Ishikawa (cell line): ENCODE data around the gene GABRG3.

Experiments
- CEBPB ChIP-seq: IDR thresholded peaks from 2 replicates; pipeline ENCODE4 v1.6.1; 2012
- CREB1 ChIP-seq: IDR thresholded peaks from 2 replicates; pipeline ENCODE4 v1.6.1; 2012; ENCODE audit warnings: low read depth
- EGR1 ChIP-seq: IDR thresholded peaks from 2 replicates; pipeline ENCODE4 v1.6.1; 2012
- EP300 ChIP-seq: IDR thresholded peaks from 2 replicates; pipeline ENCODE4 v1.6.1; 2012; ENCODE audit warnings: borderline replicate concordance
- FOXM1 ChIP-seq: IDR thresholded peaks from 2 replicates; pipeline ENCODE4 v1.6.1; 2012; ENCODE audit warnings: low read depth, borderline replicate concordance
- NFIC ChIP-seq: IDR thresholded peaks from 2 replicates; pipeline ENCODE4 v1.6.1; 2012
- RAD21 ChIP-seq: IDR thresholded peaks from 2 replicates; pipeline ENCODE4 v1.6.1; 2012; ENCODE audit warnings: low read depth
- TAF1 ChIP-seq: IDR thresholded peaks from 2 replicates; pipeline ENCODE4 v1.6.1; 2012; ENCODE audit warnings: low read depth, mild to moderate bottlenecking
- TCF12 ChIP-seq: IDR thresholded peaks from 2 replicates; pipeline ENCODE4 v1.6.1; 2012; ENCODE audit warnings: low read depth
- TEAD4 ChIP-seq: IDR thresholded peaks from 2 replicates; pipeline ENCODE4 v1.6.1; 2012
- YY1 ChIP-seq: IDR thresholded peaks from 2 replicates; pipeline ENCODE4 v1.6.1; 2012; ENCODE audit warnings: low read depth
- ZBTB7A ChIP-seq: IDR thresholded peaks from 2 replicates; pipeline ENCODE4 v1.6.1; 2012; ENCODE audit warnings: low read depth
- TF ChIP-seq, protein P1 (sequence below): IDR thresholded peaks from 2 replicates; pipeline ENCODE4 v1.6.1; 2012; ENCODE audit warnings: low read depth, mild to moderate bottlenecking
- TF ChIP-seq, protein P2 (sequence below): IDR thresholded peaks from 2 replicates; pipeline ENCODE4 v1.6.1; 2012
- TF ChIP-seq, protein P3 (sequence below): IDR thresholded peaks from 2 replicates; pipeline ENCODE4 v1.6.1; 2012

The GABRG3 gene

DNA sequence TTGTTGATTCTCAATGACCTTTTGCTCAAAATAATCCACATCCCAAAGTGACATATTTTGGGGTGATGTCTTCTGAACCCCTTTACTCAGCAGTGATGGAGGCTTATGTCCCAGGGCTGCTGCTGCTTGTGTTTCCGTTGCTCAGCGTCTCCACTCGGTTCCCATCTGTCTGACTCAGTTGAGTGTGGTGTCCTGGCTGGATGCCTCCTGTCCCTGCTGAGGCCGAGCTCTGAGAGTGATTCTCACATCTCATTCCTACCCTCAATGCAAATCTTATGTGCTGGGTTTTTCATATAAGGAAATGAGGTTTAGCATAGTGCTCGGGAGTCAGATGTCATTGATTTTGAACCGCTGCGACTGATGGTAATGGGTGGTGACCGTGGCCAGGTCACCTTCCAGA lies 247.4 kb downstream of the GABRG3 start:
- TF ChIP-seq, protein P1, sequence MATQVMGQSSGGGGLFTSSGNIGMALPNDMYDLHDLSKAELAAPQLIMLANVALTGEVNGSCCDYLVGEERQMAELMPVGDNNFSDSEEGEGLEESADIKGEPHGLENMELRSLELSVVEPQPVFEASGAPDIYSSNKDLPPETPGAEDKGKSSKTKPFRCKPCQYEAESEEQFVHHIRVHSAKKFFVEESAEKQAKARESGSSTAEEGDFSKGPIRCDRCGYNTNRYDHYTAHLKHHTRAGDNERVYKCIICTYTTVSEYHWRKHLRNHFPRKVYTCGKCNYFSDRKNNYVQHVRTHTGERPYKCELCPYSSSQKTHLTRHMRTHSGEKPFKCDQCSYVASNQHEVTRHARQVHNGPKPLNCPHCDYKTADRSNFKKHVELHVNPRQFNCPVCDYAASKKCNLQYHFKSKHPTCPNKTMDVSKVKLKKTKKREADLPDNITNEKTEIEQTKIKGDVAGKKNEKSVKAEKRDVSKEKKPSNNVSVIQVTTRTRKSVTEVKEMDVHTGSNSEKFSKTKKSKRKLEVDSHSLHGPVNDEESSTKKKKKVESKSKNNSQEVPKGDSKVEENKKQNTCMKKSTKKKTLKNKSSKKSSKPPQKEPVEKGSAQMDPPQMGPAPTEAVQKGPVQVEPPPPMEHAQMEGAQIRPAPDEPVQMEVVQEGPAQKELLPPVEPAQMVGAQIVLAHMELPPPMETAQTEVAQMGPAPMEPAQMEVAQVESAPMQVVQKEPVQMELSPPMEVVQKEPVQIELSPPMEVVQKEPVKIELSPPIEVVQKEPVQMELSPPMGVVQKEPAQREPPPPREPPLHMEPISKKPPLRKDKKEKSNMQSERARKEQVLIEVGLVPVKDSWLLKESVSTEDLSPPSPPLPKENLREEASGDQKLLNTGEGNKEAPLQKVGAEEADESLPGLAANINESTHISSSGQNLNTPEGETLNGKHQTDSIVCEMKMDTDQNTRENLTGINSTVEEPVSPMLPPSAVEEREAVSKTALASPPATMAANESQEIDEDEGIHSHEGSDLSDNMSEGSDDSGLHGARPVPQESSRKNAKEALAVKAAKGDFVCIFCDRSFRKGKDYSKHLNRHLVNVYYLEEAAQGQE = no peak
- TF ChIP-seq TCF12 (no peak), EP300 (no peak), NFIC (no peak), YY1 (no peak), TEAD4 (no peak), TAF1 (no peak), ZBTB7A (no peak), EGR1 (no peak), CEBPB (no peak), FOXM1 (no peak), RAD21 (no peak), CREB1 (no peak)
- TF ChIP-seq, protein P2, sequence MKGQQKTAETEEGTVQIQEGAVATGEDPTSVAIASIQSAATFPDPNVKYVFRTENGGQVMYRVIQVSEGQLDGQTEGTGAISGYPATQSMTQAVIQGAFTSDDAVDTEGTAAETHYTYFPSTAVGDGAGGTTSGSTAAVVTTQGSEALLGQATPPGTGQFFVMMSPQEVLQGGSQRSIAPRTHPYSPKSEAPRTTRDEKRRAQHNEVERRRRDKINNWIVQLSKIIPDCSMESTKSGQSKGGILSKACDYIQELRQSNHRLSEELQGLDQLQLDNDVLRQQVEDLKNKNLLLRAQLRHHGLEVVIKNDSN = no peak
- TF ChIP-seq, protein P3, sequence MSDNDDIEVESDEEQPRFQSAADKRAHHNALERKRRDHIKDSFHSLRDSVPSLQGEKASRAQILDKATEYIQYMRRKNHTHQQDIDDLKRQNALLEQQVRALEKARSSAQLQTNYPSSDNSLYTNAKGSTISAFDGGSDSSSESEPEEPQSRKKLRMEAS = no peak

DNA sequence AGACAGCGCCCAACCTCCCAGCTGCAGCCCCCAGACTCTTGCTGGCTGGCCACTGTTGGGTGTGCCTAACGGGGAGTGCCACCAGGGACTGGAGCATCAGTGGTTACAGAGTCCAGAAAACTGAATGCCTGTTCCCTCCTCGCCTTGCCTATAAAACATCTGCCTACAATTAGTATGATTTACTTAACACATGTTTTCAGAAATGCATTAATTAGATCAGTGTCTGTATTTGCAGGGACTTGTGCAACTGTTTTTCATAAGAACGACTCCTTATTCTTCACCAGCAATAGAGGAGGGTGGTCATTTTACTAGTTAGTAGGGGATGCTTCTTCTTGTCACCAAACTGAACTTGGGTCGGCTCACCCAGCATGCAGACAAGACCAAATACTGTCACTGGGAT lies 248.7 kb downstream of the GABRG3 start:
- TF ChIP-seq, protein P2 = no peak
- TF ChIP-seq CREB1 (no peak), TEAD4 (no peak)

DNA sequence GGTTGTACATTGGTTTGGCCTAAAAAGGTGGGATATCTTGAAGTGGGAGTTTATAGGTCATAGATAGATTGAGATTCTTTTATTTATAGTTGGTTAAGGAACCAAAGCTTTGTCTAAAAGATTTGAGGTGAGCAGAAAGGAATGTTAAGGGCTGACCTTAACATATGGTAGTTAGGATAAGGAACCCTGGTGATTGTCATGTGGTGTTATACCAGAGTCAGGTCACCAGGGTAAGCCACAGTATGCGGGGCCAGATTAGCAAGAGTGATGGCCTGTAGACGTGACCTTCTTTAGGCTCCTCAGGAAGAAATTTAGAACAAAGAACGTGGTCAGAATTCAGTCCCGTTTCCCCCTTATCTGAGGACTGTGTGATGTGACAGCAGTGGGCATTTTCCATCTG lies 249.2 kb downstream of the GABRG3 start:
- TF ChIP-seq CEBPB (no peak), CREB1 (no peak), ZBTB7A (no peak), NFIC (no peak), TAF1 (no peak), YY1 (no peak), EGR1 (no peak), RAD21 (no peak), TEAD4 (no peak), EP300 (no peak), FOXM1 (no peak), TCF12 (no peak)
- TF ChIP-seq, protein P2 = no peak
- TF ChIP-seq, protein P1 = no peak
- TF ChIP-seq, protein P3 = no peak

DNA sequence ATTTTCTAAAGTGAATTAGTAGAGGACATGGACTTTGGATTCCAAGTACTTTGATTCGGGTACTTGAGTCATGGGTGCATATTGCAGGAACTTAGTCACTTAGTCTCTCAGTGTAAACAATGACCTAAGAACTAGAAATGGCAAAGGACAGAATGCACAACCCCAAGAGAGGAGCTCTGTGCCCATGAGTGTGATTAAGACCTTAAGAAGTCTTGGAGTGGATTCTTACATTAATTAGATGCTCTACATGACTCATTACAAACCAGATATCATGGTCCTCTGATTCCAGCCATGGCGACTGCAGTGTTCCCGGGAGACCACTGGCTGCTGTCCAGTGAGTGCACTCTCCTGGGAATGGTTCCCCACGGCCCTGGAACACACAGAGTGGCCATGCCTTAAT lies 251.5 kb downstream of the GABRG3 start:
- no peak for TF ChIP-seq NFIC

DNA sequence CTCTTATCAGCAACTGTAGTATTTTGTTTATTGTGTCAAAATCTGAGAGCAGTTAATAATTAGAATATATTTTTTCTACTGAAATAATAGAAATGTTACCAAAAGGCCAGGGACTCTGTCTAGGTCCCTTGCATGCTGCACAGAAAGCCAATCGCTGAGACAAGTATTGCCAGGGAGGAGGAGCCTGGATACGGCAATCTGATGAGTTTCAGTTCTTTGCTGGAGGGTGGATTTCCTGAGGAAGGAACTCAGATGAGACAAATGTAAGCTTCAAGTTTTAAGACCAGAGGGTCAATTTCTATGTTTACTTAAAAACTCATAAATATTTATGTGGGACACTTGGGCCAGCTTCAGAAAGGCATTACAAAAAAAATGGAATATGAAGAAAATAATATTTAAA lies 252.2 kb downstream of the GABRG3 start:
- TF ChIP-seq RAD21 = no peak
- TF ChIP-seq EP300 = no peak
- no peak for TF ChIP-seq FOXM1
- TF ChIP-seq TAF1 = no peak
- TF ChIP-seq, protein P1 = no peak
- TF ChIP-seq YY1 = no peak
- TF ChIP-seq CEBPB = no peak
- TF ChIP-seq, protein P2 = no peak
- no peak for TF ChIP-seq CREB1
- TF ChIP-seq, protein P3 = no peak
- no peak for TF ChIP-seq TEAD4
- TF ChIP-seq TCF12 = no peak
- no peak for TF ChIP-seq NFIC
- no peak for TF ChIP-seq ZBTB7A
